Mucosa of descending colon (tissue), 3 donors: Measurements from ENCODE around the gene NTRK1. TPM values are rescaled to one million over a fixed set of nuclear protein-coding genes. Genes with fewer than 3 reads are reported as not detected.

Experiments used
- ATAC-seq: fragments of 200-7000 bp; cut with Tn5 transposase; one replicate; pipeline ENCODE4 v1.9.1; 2020; ENCODE audit warnings: mild to moderate bottlenecking, moderate library complexity
- DNase-seq, 3 donors: peaks; one replicate each; pipeline ENCODE4 v3.0.0-alpha.2; 2020
- H3K36me3 ChIP-seq: fragments of 200-600 bp; one replicate; pipeline ENCODE4 v1.8.0; 2021; ENCODE audit warnings: low read depth, mild to moderate bottlenecking
- H3K4me1 ChIP-seq: fragments of 200-600 bp; one replicate; pipeline ENCODE4 v1.8.0; 2021; ENCODE audit warnings: low read depth, mild to moderate bottlenecking
- H3K4me3 ChIP-seq: fragments of 200-600 bp; one replicate; pipeline ENCODE4 v1.8.0; 2021; ENCODE audit warnings: mild to moderate bottlenecking
- H3K9me3 ChIP-seq: fragments of 200-600 bp; one replicate; pipeline ENCODE4 v1.8.0; 2021; ENCODE audit warnings: mild to moderate bottlenecking
- intact Hi-C, 2 donors: fragments of 100-400 bp; cut with DNase I in 1 of 2; cut with micrococcal nuclease in 1 of 2; formaldehyde crosslinking; loops; one replicate each; pipeline versions ENCODE4 v1.11.0 to v1.11.1; 2022; cut with DNase I, micrococcal nuclease
- total RNA-seq, 3 donors: library from RNA; stranded (reverse); fragmentation: NEBNext Ultra II Directional in 2 of 3; extraction: Animal tissue kit (Norgen Biotek cat#: 25700) in 2 of 3; gene quantifications; one replicate each; pipeline versions ENCODE4 v1.2.1 to v1.2.4, GENCODE V29; 2021 to 2023
- TF ChIP-seq, protein P1 (sequence below): fragments of 200-600 bp; IDR thresholded peaks from one replicate; pipeline ENCODE4 v1.8.0; 2022; ENCODE audit warnings: antibody characterized with exemption, mild to moderate bottlenecking
- donor health status: DM: no; HTN: no; CAD: no; lungs with moderate emphysema.
- donor health status: DM: no; HTN: no; CAD: no.
- donor health status: DM: no; HTN: yes; CAD: no.

Gene NTRK1
- total RNA-seq, 3 donors from 2014 or later = 0.67 to 1.3 (median 0.79) TPM

DNA sequence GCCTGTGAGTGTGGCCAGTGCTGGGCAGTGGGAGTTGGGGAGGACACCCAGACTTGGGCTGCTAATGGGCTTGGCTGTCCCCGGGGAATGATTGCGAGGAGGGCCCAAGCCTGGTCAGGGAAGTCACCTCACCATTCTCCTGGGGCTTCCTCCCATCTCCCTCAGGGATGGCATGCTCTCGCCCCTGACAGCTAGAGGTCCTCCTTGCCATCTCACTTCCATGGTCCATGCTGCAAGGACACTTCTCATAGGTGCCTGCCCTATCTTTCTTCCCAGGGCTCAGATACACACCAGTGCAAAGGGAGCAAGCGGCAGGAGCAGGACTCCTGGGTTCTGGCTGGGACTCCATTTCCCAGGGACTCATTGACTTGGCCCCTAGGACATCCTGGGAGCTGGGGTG lies 4.1 kb downstream of the NTRK1 start:
- no peak for ATAC-seq
- Histone ChIP-seq H3K4me3 (no peak overlapping the region), H3K36me3 (no peaks in the 10 kb centered on the region), H3K9me3 (no peaks in the 10 kb centered on the region), H3K4me1 (peaks cover 10% of the 10 kb centered on the region)
- DNase-seq = no peak
- TF ChIP-seq, protein P1, sequence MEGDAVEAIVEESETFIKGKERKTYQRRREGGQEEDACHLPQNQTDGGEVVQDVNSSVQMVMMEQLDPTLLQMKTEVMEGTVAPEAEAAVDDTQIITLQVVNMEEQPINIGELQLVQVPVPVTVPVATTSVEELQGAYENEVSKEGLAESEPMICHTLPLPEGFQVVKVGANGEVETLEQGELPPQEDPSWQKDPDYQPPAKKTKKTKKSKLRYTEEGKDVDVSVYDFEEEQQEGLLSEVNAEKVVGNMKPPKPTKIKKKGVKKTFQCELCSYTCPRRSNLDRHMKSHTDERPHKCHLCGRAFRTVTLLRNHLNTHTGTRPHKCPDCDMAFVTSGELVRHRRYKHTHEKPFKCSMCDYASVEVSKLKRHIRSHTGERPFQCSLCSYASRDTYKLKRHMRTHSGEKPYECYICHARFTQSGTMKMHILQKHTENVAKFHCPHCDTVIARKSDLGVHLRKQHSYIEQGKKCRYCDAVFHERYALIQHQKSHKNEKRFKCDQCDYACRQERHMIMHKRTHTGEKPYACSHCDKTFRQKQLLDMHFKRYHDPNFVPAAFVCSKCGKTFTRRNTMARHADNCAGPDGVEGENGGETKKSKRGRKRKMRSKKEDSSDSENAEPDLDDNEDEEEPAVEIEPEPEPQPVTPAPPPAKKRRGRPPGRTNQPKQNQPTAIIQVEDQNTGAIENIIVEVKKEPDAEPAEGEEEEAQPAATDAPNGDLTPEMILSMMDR = no peak
- intact Hi-C loops = loop anchor here in 1 of 2 donors (5.0 kb wide), 1 partner anchor 67 kb away; no protein-coding TSS in a partner anchor

DNA sequence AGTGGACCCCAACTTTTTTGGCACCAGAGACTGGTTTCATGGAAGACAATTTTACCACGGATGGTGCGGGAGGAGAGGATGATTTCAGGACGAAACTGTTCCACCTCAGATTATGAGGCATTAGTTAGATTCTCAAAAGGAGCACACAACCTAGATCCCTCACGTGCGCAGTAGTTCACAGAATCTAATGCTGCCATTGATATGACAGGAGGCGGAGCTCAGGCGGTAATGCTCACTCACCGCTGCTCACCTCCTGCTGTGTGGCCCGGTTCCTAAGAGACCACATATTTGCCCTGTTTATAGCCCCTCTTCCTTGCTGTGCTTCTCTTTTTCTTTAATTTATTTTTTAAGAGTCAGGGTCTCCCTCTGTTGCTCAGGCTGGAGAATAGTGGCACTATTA lies 4.6 kb downstream of the NTRK1 start:
- H3K9me3 ChIP-seq = no peaks in the 10 kb centered on the region
- DNase-seq (no peak), ATAC-seq (no peak)
- TF ChIP-seq, protein P1 = no peak
- H3K36me3 ChIP-seq = no peaks in the 10 kb centered on the region
- intact Hi-C loops = no loop called here
- H3K4me1 ChIP-seq = peaks cover 6% of the 10 kb centered on the region
- H3K4me3 ChIP-seq = no peak overlapping the region

DNA sequence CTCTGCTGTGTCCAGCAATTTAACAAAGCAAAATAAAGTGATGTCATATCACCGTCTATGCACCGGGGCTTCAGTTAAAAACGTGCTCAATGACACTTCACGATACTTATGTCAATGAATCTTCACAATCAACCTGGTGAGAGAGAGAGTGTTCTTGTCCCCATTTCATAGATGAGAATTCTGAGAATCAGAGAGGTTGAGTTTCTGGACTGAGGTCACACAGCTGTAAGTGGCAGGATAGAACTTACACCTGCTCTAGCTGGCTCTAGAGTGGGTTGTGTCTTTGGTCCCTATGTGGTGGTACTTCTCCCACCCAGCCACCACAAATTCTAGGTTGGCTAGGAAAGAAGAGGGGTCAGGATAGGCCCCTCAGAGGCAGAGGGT lies 5.2 kb downstream of the NTRK1 start:
- intact Hi-C loops = no loop called here
- Histone ChIP-seq H3K4me1 (peaks cover 4% of the 10 kb centered on the region), H3K4me3 (no peak overlapping the region), H3K9me3 (no peaks in the 10 kb centered on the region), H3K36me3 (no peaks in the 10 kb centered on the region)
- no peak for ATAC-seq
- no peak for DNase-seq
- TF ChIP-seq, protein P1 = no peak

DNA sequence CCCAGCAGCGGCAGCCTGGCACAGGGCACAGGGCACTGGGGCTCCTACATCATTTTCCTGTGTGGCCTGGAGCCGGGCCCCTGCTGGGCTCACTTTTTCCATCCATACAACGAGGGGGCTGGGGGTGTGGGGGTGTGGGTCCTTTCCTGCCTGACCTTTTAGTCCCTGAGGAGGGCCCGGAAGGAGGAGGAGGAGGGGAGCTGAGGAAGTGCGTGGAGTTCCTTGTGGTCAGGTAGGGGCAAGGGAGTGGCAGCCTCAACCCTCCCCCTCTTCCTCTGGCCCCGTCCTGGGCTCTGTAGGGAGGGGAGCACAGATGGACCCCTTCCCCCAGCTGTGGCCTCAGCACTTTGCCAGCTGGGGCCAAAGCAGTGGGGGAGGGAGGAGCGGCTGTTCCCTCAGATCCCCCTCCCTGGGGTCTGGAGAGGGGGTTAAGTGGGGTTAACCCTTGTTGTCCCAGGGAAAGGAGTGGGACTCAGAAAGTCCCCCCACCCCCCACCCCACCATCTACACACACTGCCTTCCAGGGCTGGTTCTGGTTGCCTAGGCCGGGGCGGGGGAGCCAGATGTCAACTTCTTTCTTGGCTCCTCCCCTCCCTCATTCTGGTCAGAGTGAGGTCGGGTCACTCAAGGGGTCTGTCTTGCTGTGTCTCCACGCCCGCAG lies 5.7 kb downstream of the NTRK1 start:
- TF ChIP-seq, protein P1 = no peak
- intact Hi-C loops = no loop called here
- H3K4me3 ChIP-seq = no peak overlapping the region
- H3K4me1 ChIP-seq = no peaks in the 10 kb centered on the region
- ATAC-seq = no peak
- DNase-seq = no peak
- H3K9me3 ChIP-seq = no peaks in the 10 kb centered on the region
- H3K36me3 ChIP-seq = no peaks in the 10 kb centered on the region

DNA sequence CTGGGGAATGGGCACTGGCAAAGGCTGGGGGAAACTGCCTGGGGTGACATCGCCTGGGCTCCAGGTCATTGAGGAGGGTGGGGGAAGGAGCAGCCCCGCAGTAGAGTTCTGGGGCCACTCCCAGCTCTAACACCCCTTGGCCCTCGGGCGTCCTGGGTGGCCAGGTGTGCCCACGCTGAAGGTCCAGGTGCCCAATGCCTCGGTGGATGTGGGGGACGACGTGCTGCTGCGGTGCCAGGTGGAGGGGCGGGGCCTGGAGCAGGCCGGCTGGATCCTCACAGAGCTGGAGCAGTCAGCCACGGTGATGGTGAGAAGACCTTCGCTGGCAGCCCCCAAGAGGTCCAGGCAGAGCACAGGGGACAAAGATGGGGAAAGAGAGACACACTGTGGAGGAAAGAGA lies 7.7 kb downstream of the NTRK1 start:
- TF ChIP-seq, protein P1 = no peak
- Histone ChIP-seq H3K4me3 (no peak overlapping the region), H3K36me3 (no peaks in the 10 kb centered on the region), H3K9me3 (no peaks in the 10 kb centered on the region), H3K4me1 (no peaks in the 10 kb centered on the region)
- no peak for DNase-seq
- no peak for ATAC-seq
- intact Hi-C loops = no loop called here

DNA sequence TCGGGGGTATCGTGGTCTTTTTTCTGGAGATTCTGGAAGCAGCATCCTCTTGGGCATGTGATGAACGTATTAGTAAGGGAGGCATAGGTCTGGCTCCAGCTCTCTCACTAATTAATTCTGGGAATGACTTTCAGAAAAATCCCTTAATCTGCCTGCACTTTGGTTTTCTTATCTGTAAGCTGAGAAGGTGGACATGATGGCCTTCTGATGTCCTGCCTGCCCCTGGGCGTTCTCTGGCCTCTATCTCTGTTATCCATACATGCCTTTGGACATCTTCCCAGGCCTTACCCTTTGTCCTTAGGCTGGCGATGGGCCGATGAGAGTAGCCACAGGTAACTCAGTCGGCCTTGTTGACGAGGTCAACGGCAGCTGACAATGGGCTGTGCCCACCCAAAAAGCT lies 8.8 kb downstream of the NTRK1 start:
- H3K4me3 ChIP-seq = no peak overlapping the region
- TF ChIP-seq, protein P1 = no peak
- H3K4me1 ChIP-seq = no peaks in the 10 kb centered on the region
- no peaks in the 10 kb centered on the region for H3K9me3 ChIP-seq
- DNase-seq = no peak
- no peak for ATAC-seq
- intact Hi-C loops = no loop called here
- H3K36me3 ChIP-seq = no peaks in the 10 kb centered on the region
